Activated T-helper 17 cell treated with anti-CD3 and anti-CD28 coated beads, Interleukin-2, amount 50 U/mL, for 72 hours (primary cell): ENCODE results near the gene DNAL4. TPM values are rescaled to one million over a fixed set of nuclear protein-coding genes. Genes with fewer than 3 reads are reported as not detected.

Experiments used
- ATAC-seq: fragments of 150-1000 bp; cut with Tn5 transposase; replicated peaks from 2 replicates; pipeline ENCODE4 v1.10.0; 2021; ENCODE audit warnings: mild to moderate bottlenecking, moderate library complexity
- H3K27ac Mint-ChIP-seq: one replicate; pipeline ENCODE4 v1.8.0; 2022; ENCODE audit warnings: mixed read lengths
- H3K27me3 Mint-ChIP-seq: one replicate; pipeline ENCODE4 v1.8.0; 2022; ENCODE audit warnings: mixed read lengths
- H3K36me3 Mint-ChIP-seq: one replicate; pipeline ENCODE4 v1.8.0; 2022; ENCODE audit warnings: low read depth, mild to moderate bottlenecking, mixed read lengths
- H3K4me1 Mint-ChIP-seq: one replicate; pipeline ENCODE4 v1.8.0; 2022; ENCODE audit warnings: mixed read lengths
- H3K4me3 Mint-ChIP-seq: one replicate; pipeline ENCODE4 v1.8.0; 2022; ENCODE audit warnings: mild to moderate bottlenecking, mixed read lengths
- H3K9me3 Mint-ChIP-seq: one replicate; pipeline ENCODE4 v1.8.0; 2022; ENCODE audit warnings: mixed read lengths
- total RNA-seq, 2 donors: library from RNA; stranded (reverse); gene quantifications; one replicate each; pipeline ENCODE4 v1.2.3, GENCODE V29; 2022

The DNAL4 gene
- total RNA-seq, 2 donors from 2014 or later: 5.0 to 5.2 TPM

DNA sequence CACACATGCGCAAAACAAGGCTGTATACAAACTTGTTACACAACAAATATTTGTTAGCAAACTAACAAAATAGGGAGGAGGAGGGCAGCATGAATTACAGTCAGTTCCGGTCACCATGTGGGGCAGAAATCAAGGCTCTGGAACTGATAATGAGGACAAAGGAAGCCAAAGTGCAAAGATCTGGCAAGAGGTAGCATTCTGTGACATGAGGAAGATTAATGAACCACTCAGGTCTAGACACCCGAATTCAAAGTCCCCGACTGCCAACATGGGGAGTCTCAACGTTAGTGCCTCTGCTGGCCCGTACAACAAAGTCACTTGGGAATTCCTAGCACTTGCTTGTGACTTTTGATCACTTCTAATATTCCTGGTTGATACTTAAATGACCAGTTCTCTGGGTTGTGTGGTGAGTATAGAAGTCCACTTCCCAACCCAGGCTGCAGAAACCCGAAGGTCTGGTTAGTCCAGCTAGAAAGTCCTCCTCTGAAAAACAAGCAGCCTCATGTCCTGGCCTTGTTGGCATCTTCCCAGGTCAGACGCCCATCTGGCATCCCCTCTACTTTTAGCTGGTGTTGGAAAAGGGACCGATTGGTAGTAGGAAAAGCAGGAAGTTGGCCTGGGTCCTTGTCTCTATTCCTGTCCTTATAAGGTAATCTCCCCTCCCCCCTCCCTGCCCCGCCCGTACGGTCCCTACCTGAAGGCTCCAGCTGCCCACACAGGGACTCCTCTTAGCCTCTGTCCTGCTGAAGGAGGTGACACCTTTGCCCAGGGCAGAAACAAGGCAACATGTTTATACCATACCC, 39.8 kb downstream of the DNAL4 start:
- ATAC-seq: peak; percentile 18
- peaks cover 67% of the 10 kb centered on the region for H3K36me3 Mint-ChIP-seq
- H3K4me3 Mint-ChIP-seq: peak overlapping the region; percentile 88
- no peaks in the 10 kb centered on the region for H3K27me3 Mint-ChIP-seq
- no peaks in the 10 kb centered on the region for H3K9me3 Mint-ChIP-seq
- peak overlapping the region; percentile 93 for H3K27ac Mint-ChIP-seq
- H3K4me1 Mint-ChIP-seq: peaks cover 31% of the 10 kb centered on the region

DNA sequence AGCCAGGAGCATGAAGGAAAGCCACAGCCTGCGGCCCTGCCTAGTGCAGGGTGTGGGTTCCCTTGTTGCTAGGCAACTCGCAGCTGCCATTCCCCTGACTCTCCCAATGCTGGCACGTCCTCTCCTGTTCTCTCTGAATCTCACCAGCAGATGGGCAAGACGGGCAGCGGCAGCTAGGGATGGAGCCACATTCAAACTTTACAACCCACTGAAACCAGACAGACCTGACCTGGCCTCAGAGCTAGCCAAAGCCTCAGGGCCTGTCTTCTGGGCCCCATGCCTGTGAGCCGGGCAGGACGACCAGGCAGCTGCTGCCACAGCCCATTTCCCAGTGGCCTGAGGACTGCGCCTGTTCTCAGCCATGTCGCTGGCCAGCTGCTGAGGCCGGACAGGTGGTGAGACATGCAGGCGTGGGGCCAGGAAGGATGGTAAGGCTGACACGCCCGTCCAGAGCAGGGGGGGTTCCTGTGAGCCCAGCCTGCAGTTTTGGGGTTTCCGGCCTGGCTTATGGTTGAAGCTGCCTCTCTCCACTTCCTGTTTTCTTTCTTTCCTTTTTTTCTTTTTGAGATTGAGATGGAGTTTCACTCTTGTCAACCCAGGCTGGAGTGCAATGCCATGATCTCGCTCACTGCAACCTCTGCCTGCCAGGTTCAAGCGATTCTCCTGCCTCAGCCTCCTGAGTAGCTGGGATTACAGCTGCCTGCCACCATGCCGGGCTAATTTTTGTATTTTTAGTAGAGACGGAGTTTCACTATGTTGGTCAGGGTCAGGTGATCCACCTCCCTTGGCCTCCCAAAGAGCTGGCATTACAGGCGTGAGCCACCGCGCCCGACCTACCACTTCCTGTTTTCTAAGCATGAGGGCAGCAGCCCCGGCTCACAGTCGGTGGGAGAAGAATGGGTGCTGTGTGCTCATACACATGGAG, 42.3 kb downstream of the DNAL4 start:
- Mint-ChIP-seq H3K4me3 (peak overlapping the region; percentile 88), H3K27me3 (no peaks in the 10 kb centered on the region), H3K9me3 (no peaks in the 10 kb centered on the region), H3K27ac (peak overlapping the region; percentile 93), H3K36me3 (peaks cover 90% of the 10 kb centered on the region), H3K4me1 (peaks cover 16% of the 10 kb centered on the region)
- peak; percentile 45 for ATAC-seq

DNA sequence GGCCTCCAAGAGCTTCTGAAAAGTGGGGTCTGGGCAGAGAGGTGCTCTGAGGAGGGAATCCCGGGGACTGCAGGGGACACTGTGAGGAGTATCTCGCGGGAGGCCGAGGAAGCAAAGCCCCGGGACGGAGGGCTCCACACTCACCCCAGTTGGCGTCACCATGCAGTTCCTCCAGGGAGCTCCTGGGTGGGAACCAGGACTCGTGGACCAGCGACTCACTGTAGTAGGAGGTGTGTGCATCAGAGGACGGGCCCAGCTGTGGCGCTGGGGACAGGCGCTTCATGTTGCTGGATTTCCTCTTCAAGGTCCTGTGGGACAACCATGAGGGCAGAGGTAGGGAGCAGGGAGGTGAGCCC, 42.9 kb downstream of the DNAL4 start:
- peaks cover 14% of the 10 kb centered on the region for H3K4me1 Mint-ChIP-seq
- H3K27ac Mint-ChIP-seq: peak overlapping the region; percentile 93
- H3K4me3 Mint-ChIP-seq: peak overlapping the region; percentile 88
- no peaks in the 10 kb centered on the region for H3K27me3 Mint-ChIP-seq
- ATAC-seq: no peak
- H3K9me3 Mint-ChIP-seq: no peaks in the 10 kb centered on the region
- peaks cover 93% of the 10 kb centered on the region for H3K36me3 Mint-ChIP-seq

DNA sequence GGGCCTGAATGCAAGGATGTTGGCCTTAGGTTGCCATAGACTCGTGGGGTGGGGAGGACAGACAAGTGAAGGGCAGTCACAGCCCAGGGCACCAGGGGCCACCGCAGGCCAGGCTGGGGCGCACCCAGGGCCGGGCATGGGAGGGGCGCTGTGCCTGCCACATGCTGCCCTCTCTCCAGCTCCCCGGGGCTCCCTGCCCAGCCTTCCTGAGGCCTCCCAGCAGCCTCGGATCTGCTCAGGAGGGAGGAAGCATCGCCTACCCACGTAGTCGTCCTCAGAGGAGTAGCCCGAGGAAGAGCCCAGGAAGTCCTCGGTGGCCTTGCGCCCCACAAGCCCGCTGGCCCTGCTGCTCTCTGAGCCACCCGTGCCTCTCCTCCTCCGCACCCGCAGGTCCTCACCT, 43.3 kb downstream of the DNAL4 start:
- peaks cover 97% of the 10 kb centered on the region for H3K36me3 Mint-ChIP-seq
- H3K4me3 Mint-ChIP-seq: peak overlapping the region; percentile 88
- no peak overlapping the region for H3K27ac Mint-ChIP-seq
- no peak for ATAC-seq
- no peaks in the 10 kb centered on the region for H3K9me3 Mint-ChIP-seq
- H3K27me3 Mint-ChIP-seq: no peaks in the 10 kb centered on the region
- H3K4me1 Mint-ChIP-seq: peaks cover 14% of the 10 kb centered on the region

DNA sequence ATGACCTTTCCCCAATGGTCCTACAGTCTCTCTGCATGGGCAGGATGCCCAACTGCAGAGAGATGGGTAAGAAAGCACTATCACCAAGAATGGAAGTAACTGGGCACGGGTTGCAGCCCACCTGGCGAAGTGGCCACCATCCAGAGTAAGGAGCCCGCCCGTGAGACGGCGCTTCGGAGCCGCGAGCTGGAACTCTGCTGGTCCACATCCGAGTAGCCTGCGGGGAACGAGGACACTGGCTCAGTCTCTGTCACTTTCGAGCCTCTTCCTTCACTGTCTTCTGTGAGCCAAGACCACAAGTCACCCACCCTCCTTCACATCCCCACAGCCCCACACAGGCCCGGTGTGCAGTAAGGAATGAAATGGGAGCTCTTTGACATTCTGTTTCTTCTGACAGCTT, 43.8 kb downstream of the DNAL4 start:
- Mint-ChIP-seq H3K36me3 (peaks cover 100% of the 10 kb centered on the region), H3K4me3 (peak overlapping the region; percentile 88), H3K4me1 (peaks cover 14% of the 10 kb centered on the region), H3K27ac (no peak overlapping the region), H3K27me3 (no peaks in the 10 kb centered on the region), H3K9me3 (no peaks in the 10 kb centered on the region)
- ATAC-seq: no peak

DNA sequence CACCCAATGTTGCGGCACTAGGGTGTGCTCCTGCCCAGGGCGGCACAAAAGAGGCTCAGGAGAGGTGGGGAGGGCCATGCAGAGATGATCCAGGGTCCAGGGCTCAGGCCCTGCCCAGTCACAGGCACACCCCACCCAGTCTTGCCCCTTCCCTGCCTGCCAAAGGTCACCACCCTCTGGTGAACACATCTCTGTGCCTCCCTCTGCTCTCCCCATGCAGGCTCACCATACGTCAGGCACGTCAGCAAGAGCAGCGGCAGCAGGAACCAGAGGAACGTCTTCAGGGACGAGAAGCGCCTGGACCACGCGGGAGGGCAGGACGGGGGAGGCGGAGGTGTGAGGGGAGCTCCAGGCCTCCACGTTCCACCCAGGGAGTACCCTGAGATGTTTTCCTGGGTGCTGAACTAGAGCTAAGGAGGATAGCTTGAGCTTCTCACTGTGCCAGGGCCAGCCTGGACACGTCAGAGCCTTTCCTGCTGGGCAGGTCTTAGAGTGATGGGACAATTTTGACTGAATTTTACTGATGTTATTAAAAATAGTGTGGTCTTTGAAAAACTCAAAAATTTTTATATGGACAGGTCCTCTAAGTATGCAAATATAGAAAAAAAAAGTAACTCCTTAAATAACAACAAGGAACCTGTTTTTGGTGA, 45.3 kb downstream of the DNAL4 start:
- Mint-ChIP-seq H3K9me3 (no peaks in the 10 kb centered on the region), H3K4me1 (peaks cover 14% of the 10 kb centered on the region), H3K36me3 (peaks cover 100% of the 10 kb centered on the region), H3K27me3 (no peaks in the 10 kb centered on the region), H3K27ac (peak overlapping the region; percentile 59), H3K4me3 (no peak overlapping the region)
- ATAC-seq: no peak

DNA sequence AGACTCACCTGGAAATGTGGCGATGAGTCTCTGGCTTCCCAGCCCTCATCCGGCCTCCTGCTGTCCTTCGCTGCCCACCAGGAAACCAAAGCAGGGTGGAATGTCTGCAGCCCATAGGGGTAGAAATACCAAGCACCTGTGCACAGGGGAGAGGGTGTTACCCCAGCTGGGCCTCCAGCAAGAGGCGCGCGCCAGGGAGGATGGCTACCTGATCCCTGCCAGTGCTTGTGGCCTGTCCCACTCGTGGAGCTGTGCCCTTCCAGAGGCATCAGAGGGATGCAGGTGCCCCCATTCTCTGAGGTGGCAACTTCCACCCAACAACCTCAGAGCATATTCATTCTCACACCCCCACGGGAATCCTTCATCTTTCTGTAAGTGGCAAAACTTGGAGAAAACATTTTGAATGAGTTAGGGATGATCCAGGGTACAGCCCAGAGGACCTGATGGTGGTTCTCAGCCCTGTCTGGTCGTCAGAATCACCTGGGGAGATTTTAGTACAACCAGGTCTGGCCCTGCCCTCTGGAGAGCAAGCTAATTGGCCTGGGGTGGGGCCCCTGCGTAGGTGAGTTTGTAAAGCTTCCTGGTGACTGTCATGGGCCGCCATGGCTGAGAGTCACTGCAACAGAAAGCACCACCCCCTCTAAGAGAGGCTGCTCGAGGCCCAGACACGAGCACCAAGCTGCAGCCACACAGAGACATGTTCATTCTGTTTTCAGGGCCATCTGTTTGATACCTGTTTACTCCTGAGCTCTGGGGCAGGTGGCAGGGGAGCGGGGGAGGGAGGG, 48.1 kb downstream of the DNAL4 start:
- no peak for ATAC-seq
- Mint-ChIP-seq H3K27me3 (no peaks in the 10 kb centered on the region), H3K4me1 (no peaks in the 10 kb centered on the region), H3K27ac (no peak overlapping the region), H3K36me3 (peaks cover 100% of the 10 kb centered on the region), H3K4me3 (no peak overlapping the region), H3K9me3 (no peaks in the 10 kb centered on the region)

DNA sequence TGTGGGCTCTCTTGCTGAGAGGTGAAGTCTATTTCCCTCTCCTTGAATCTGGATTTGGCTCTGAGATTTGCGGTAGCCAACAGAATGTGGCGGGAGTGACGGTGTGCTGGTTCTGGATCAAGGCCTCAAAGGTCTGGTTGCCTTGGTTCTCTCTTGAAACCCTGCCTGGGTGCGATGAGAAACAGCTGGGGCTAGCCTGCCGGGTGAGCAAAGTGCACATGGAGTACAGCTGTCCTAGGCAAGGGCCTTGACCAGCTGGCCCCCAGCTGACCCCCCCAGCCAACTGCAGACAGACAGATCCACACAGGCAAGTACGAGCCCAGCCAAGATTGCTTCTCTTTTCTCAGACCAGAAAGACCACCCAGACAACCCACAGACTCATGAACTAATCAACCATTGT, 49.0 kb downstream of the DNAL4 start:
- Mint-ChIP-seq H3K27ac (peak overlapping the region; percentile 36), H3K36me3 (peaks cover 100% of the 10 kb centered on the region), H3K9me3 (no peaks in the 10 kb centered on the region), H3K4me3 (no peak overlapping the region), H3K4me1 (no peaks in the 10 kb centered on the region), H3K27me3 (no peaks in the 10 kb centered on the region)
- ATAC-seq: no peak

DNA sequence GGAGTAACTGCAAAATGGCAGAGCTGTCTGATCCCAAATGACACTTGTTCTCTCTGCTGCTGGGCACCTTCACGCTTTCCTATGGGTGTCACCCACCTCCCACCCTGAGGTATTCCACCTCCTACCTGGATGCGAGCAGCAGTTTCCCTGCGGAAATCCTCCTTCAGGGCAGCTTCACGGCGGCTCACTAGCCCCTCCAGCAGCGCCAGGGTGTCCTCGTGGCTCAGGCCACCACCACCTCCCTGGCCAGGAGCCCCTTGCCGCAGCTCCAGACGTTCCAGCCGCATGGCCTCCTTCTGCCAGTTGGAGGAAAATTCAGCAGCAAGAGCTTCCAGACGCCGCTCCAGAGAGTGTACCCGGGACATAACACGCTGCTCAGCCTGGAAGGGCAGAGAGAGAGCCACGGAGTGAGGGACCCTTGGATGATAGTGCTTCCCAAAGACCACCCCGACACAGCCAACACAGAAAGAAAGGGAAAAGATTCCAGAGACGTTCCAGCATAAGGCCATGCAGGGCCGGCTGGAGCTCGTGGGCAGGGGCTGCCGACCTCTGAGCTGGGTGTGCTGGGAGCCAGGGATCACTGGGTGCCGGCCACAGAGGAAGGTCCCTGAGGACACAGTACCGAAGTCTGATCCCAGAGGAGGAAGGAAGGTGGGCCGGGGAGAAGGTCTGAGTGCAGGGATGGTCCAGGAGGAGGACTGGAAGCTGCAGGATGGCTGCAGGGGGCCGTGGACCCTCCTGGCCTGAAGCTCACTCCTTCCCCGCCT, 51.6 kb downstream of the DNAL4 start:
- no peak for ATAC-seq
- Mint-ChIP-seq H3K4me3 (no peak overlapping the region), H3K36me3 (peaks cover 100% of the 10 kb centered on the region), H3K4me1 (peaks cover 7% of the 10 kb centered on the region), H3K9me3 (no peaks in the 10 kb centered on the region), H3K27ac (no peak overlapping the region), H3K27me3 (no peaks in the 10 kb centered on the region)

DNA sequence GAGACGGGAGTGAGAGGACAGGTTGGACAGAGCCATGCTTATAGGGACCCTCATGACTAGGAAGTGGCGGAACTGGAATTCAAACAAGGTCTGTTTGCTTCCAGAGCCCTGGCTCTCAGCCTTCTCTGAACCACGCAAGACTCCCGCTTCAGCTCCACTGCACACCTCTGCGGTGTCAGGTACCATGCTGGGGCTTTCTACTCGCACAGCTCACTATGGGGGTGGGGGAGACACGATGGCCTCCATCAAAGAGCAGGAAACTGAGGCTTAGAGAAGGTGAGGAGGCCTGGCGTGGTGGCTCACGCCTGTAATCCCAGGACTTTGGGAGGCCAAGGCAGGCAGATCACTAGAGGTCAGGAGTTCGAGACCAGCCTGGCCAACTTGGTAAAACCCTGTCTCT, 52.4 kb downstream of the DNAL4 start:
- peak overlapping the region; percentile 66 for H3K27ac Mint-ChIP-seq
- no peak for ATAC-seq
- no peaks in the 10 kb centered on the region for H3K27me3 Mint-ChIP-seq
- H3K36me3 Mint-ChIP-seq: peaks cover 100% of the 10 kb centered on the region
- no peak overlapping the region for H3K4me3 Mint-ChIP-seq
- no peaks in the 10 kb centered on the region for H3K9me3 Mint-ChIP-seq
- H3K4me1 Mint-ChIP-seq: peaks cover 10% of the 10 kb centered on the region

DNA sequence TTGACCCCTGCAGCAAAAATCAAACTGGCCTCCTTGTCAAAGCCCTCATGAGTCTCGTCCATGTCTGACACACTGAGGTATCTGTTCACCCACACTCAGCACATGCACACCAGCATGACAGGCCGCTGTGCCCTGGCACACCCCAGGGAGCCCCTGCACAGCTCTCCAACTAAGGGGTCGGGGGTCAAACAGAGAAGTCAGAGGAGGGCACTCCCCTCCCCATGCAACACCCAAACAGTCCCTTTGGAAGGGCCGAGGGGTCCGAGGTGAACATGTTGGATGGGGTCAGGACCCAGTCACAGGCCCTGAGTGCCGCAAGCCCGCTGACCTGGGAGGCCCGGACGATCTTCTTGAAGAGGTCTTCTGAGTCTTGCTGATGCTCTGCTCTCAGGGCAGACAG, 52.8 kb downstream of the DNAL4 start:
- H3K9me3 Mint-ChIP-seq: no peaks in the 10 kb centered on the region
- peaks cover 10% of the 10 kb centered on the region for H3K4me1 Mint-ChIP-seq
- H3K4me3 Mint-ChIP-seq: no peak overlapping the region
- no peak for ATAC-seq
- peak overlapping the region; percentile 66 for H3K27ac Mint-ChIP-seq
- H3K27me3 Mint-ChIP-seq: no peaks in the 10 kb centered on the region
- H3K36me3 Mint-ChIP-seq: peaks cover 100% of the 10 kb centered on the region

DNA sequence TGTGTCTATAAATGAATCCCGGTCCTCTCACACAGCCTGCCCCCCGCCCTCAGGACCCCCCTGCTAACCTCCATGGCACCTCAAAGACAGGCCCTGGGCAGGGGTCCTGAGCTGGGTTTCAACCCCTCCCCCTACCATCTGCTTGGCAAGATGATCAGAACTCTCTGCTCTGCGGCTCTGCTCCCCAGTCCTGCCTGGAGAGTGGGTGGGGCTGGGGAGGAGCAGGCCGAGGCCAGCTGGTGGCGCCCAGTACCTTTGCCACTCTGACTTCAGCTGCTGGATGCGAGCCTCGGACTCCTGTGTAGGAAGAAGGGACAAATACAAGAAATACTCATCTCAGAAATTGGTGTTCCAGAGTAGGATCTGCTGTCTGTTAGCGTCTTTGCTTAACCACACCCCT, 53.2 kb downstream of the DNAL4 start:
- no peak overlapping the region for H3K4me3 Mint-ChIP-seq
- ATAC-seq: no peak
- H3K4me1 Mint-ChIP-seq: peaks cover 10% of the 10 kb centered on the region
- H3K9me3 Mint-ChIP-seq: no peaks in the 10 kb centered on the region
- H3K27me3 Mint-ChIP-seq: no peaks in the 10 kb centered on the region
- H3K27ac Mint-ChIP-seq: no peak overlapping the region
- peaks cover 100% of the 10 kb centered on the region for H3K36me3 Mint-ChIP-seq

DNA sequence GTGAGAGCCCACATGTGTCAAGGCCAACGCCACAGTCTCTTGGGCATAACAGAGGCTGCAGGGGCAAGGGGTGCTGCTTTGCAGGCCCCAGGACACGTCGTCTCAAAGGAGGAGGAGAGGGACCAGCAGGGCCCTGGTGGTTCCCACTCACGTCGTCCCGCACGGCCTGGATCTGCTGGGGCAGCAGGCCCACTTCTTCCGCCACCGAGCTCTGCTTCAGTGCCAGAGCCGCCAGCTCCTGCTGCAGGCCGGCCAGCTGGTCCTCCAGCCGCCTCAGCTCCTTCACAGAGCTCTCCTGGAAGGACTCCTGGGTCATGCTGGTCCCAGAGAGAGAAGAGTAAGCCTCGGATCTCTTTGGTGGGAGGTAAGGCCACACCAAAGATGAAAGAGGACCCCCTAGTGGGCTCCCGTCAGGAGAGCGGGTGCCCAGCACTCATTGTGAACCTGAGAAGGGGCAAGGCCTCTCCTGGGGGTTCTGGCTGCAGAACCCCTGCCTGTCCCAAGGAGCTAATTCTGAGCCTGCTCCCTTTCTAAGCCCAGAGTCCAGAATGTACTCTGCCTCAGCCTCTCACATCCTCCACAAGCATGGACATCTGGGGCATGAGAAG, 53.7 kb downstream of the DNAL4 start:
- Mint-ChIP-seq H3K4me1 (peaks cover 10% of the 10 kb centered on the region), H3K27ac (peak overlapping the region; percentile 48), H3K9me3 (no peaks in the 10 kb centered on the region), H3K36me3 (peaks cover 100% of the 10 kb centered on the region), H3K27me3 (no peaks in the 10 kb centered on the region), H3K4me3 (no peak overlapping the region)
- ATAC-seq: no peak
